ENCODE measurements around the gene ARHGAP1. TPM values are rescaled to one million over a fixed set of nuclear protein-coding genes. Genes with fewer than 3 reads are reported as not detected.

ARHGAP1 gene
- total and polyA plus RNA-seq, 9 of the 15 experiments (the other 6 are each of a cell fraction or from before 2014, with no cell fraction given), result 3.6 to 30.4 (median 8.2) TPM

- TF ChIP-seq PRDM10 (IDR thresholded peaks at IDR 0.05; ENCODE audit: partially characterized antibody) (no peak), ID3 (CRISPR knock-in tag; IDR thresholded peaks at IDR 0.05) (no peak), ID3 (tag; IDR thresholded peaks at IDR 0.05) (0 out of 2 replicates have a peak, but pooled peaks have one; percentile 5), ZC3H8 (IDR thresholded peaks at IDR 0.05) (no peak), PYGO2 (tag; IDR thresholded peaks at IDR 0.05) (no peak)
Observed at GRCh38 chr11:46701078-46701654, 747 bp upstream of the ARHGAP1 start (continued).

DNA sequence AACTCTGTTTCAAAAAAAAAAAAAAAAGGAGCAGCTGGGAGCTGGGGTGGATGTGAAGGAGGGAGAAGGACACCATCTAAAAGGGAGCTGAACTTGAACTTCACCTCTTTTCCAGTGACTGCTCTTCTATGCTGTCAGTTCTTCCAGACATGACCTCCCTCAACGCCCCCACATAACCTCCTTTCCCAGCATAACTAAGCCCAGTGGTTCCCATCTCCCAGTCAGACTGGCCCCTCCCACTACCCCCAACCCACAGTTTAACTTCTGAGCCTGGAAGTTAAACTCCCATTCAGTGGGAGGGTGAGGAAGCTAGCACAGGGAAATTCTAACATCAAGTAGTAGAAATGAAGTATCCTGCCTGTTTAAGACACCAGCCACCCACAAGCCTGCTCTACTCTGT, 1.8 kb downstream of the ARHGAP1 start:
- no TSS peak for BruUV-seq (replicated peaks)
- H3K4me2 ChIP-seq (ENCODE audit: insufficient read depth, low read length), result no peak overlapping the region
- peaks cover 24 to 37% of the 10 kb centered on the region in 2 experiments for H3K4me1 ChIP-seq (replicated peaks in 1 of 2; ENCODE audit: control insufficient read depth in 2 of 2, insufficient read depth in 2 of 2, low read length in 2 of 2)
- TF ChIP-seq ZNF79 (CRISPR knock-in tag; IDR thresholded peaks at IDR 0.05; ENCODE audit: low read depth) (no peak), EGR1 (conservative IDR thresholded peaks at IDR 0.05) (peak; percentile 82), THRA (IDR thresholded peaks at IDR 0.05) (no peak), POLR2B (IDR thresholded peaks at IDR 0.05; ENCODE audit: low read depth, partially characterized antibody) (no peak), ZNF143 (CRISPR knock-in tag; IDR thresholded peaks at IDR 0.05) (no peak), ZBTB17 (CRISPR knock-in tag; IDR thresholded peaks at IDR 0.05) (no peak)

More for the DNA sequence above, 1.8 kb downstream of the ARHGAP1 start:
- Histone ChIP-seq H3K9me1 (ENCODE audit: control insufficient read depth, insufficient read depth, low read length) (no peaks in the 10 kb centered on the region), H3K27me3 (ENCODE audit: control insufficient read depth in 2 of 2, insufficient read depth in 2 of 2, low read length in 2 of 2) (no peaks in the 10 kb centered on the region), H3K27ac (ENCODE audit: extremely low read depth, low read depth, low read length) (no peak overlapping the region), H3K4me3 (no peak overlapping the region), H3K9me3 (replicated peaks; ENCODE audit: control insufficient read depth, insufficient read depth, low read depth, low read length) (no peaks in the 10 kb centered on the region), H4K20me1 (replicated peaks; ENCODE audit: control insufficient read depth, insufficient read depth, low read length) (no peaks in the 10 kb centered on the region), H3K9ac (ENCODE audit: insufficient read depth in 1 of 2, low read depth in 2 of 2, low read length in 2 of 2) (no peak overlapping the region), H3K79me2 (ENCODE audit: control insufficient read depth, insufficient read depth, low read length) (peaks cover 47% of the 10 kb centered on the region), H2AFZ (ENCODE audit: low read depth, low read length) (no peak overlapping the region), H3K36me3 (ENCODE audit: control insufficient read depth, insufficient read depth, low read length) (peaks cover 45% of the 10 kb centered on the region)
- FAIRE-seq (no peak), DNase-seq (ENCODE audit: extremely low read depth in 1 of 4, low spot score in 3 of 4) (peak in 3 of 4 experiments; percentile 38 to 43 (median 41)), ATAC-seq (no peak)
- in situ Hi-C loops (cut with MboI), result no loop called here
- WGBS (ENCODE audit: insufficient coverage, low coverage, missing lambda C conversion rate), result 0% methylated on average over 1 of the region's 1 CpG
- ChIA-PET CTCF (ENCODE audit: low intra/inter-chr PET ratio) (no interaction called here), POLR2A (interaction anchor here (0.6 to 0.8 kb wide), 2 partner anchors 12 to 141 kb away, joined by 3 to 4 read pairs; no protein-coding TSS in a partner anchor)
- intact Hi-C loops (cut with micrococcal nuclease), result no loop called here
